SK-N-MC (cell line): ENCODE results near the gene CPSF7.

Experiments used
- EZH2 ChIP-seq: fragments of 200-600 bp; sonication (generic); IDR thresholded peaks from one replicate; pipeline ENCODE4 v1.6.1; 2017; ENCODE audit warnings: antibody characterized with exemption
- FOXP2 ChIP-seq: optimal IDR thresholded peaks from 2 replicates; pipeline ENCODE3; 2011; ENCODE audit warnings: mild to moderate bottlenecking, moderate library complexity; ENCODE audit not compliant: insufficient read depth; ENCODE audit errors: extremely low read length, control extremely low read depth
- POLR2AphosphoS5 ChIP-seq: IDR thresholded peaks from 2 replicates; pipeline ENCODE4 v1.6.1; 2012; ENCODE audit warnings: mild to moderate bottlenecking, low read depth, low read length, borderline replicate concordance

DNA sequence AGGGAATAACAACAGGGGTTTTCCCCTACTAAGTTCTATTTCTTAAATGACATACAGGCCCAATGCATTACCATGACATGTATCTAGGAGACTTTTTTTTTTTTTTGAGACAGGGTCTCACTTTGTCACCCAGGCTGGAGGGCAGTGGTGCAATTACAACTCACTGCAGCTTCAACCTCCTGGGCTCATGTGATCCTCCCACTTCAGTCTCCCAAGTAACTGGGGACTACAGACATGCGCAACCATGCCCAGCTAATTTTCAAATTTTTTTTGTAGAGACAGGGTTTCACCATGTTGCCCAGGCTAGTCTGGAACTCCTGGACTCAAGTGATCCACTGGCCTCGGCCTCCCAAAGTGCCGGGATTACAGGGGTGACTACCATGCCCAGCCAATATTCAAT lies 7.5 kb downstream of the CPSF7 start:
- TF ChIP-seq EZH2 (no peak), POLR2AphosphoS5 (no peak), FOXP2 (no peak)
